Smooth muscle cell (in vitro differentiated cells): ENCODE results near the gene TTF1. TPM values are rescaled to one million over a fixed set of nuclear protein-coding genes. Genes with fewer than 3 reads are reported as not detected.

Experiments
- DNase-seq: peaks from one replicate; lab custom pipeline; 2025; ENCODE audit not compliant: unreplicated experiment; lab: John Stamatoyannopoulos, UW
- H2AFZ ChIP-seq: fragments of 200-600 bp; sonication (generic); 2 replicates; pipeline ENCODE4 v1.6.0; 2016; ENCODE audit warnings: antibody characterized with exemption, low read depth, mild to moderate bottlenecking
- H3F3A ChIP-seq: fragments of 200-600 bp; sonication (generic); 2 replicates; pipeline ENCODE4 v1.6.0; 2017; ENCODE audit warnings: antibody characterized with exemption, low read depth
- H3K27ac ChIP-seq: fragments of 200-600 bp; sonication (generic); 2 replicates; pipeline ENCODE4 v1.5.1; 2016; ENCODE audit warnings: low read depth, mild to moderate bottlenecking
- H3K27me3 ChIP-seq: fragments of 200-600 bp; sonication (generic); 2 replicates; pipeline ENCODE4 v1.6.1; 2016; ENCODE audit warnings: low read depth, mild to moderate bottlenecking
- H3K36me3 ChIP-seq: fragments of 200-600 bp; sonication (generic); 2 replicates; pipeline ENCODE4 v1.5.1; 2016; ENCODE audit warnings: low read depth
- H3K4me1 ChIP-seq: fragments of 200-600 bp; sonication (generic); 2 replicates; pipeline ENCODE4 v1.5.1; 2016; ENCODE audit warnings: low read depth
- H3K4me2 ChIP-seq: fragments of 200-600 bp; sonication (generic); 2 replicates; pipeline ENCODE4 v1.6.0; 2016; ENCODE audit warnings: mild to moderate bottlenecking
- H3K4me3 ChIP-seq: fragments of 200-600 bp; sonication (generic); 2 replicates; pipeline ENCODE4 v1.5.1; 2016; ENCODE audit warnings: mild to moderate bottlenecking
- H3K79me2 ChIP-seq: fragments of 200-600 bp; sonication (generic); 2 replicates; pipeline ENCODE4 v1.6.0; 2016; ENCODE audit warnings: low read depth, mild to moderate bottlenecking
- H3K9ac ChIP-seq: fragments of 200-600 bp; sonication (generic); 2 replicates; pipeline ENCODE4 v1.6.0; 2016; ENCODE audit warnings: low read depth
- H3K9me3 ChIP-seq: fragments of 200-600 bp; sonication (generic); replicated peaks from 2 replicates; pipeline ENCODE4 v1.5.1; 2016; ENCODE audit warnings: low read depth
- H4K20me1 ChIP-seq: fragments of 200-600 bp; sonication (generic); 2 replicates; pipeline ENCODE4 v1.6.0; 2016; ENCODE audit warnings: low read depth
- WGBS: methylation state at CpG from one replicate; pipeline ENCODE4 v1.1.7; 2016; ENCODE audit warnings: low lambda C conversion rate; 5-methylcytosine and 5-hydroxymethylcytosine counted together
- polyA plus RNA-seq: library from polyadenylated mRNA; unstranded; fragments of >200 nt; fragmentation: Nextera tagmentation; extraction: Ambion mirVana; gene quantifications from 2 replicates; pipeline ENCODE4 v1.2.1, GENCODE V29; 2016
- total RNA-seq: library from RNA; depleted of rRNA; stranded (reverse); fragments of >200 nt; gene quantifications from 2 replicates; pipeline ENCODE4 v1.2.3, GENCODE V29; 2014
- TF ChIP-seq, protein P1 (sequence below): fragments of 200-600 bp; sonication (generic); IDR thresholded peaks from 2 replicates; pipeline ENCODE4 v1.5.1; 2017; ENCODE audit warnings: borderline replicate concordance, mild to moderate bottlenecking, antibody characterized with exemption; ENCODE audit not compliant: insufficient read depth, poor library complexity, severe bottlenecking

Gene TTF1
- total and polyA plus RNA-seq, 2 experiments from 2014 or later, result 5.5 to 16.4 TPM

DNA sequence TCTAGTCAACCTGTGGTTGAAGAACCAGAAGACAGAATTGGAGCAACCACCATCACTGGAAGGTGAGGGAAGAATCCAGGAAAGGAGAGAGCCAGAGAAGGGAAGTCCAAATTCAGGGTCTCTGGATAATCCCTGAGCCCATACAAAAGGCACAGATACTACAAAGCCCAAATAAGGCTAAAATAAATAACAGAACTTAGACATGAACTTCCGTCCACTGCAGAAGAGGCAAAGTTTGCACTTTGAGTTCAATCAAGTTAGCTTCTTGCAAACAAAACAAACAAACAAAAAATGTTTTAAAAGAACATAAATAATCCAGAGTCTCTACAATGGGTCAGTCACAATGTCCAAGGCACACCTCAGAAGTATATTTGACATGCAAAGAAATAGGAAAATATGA, 24.4 kb upstream of the TTF1 start:
- 90% methylated on average over 1 of the region's 1 CpG for WGBS
- H3K27me3 ChIP-seq, result peaks cover 17% of the 10 kb centered on the region

DNA sequence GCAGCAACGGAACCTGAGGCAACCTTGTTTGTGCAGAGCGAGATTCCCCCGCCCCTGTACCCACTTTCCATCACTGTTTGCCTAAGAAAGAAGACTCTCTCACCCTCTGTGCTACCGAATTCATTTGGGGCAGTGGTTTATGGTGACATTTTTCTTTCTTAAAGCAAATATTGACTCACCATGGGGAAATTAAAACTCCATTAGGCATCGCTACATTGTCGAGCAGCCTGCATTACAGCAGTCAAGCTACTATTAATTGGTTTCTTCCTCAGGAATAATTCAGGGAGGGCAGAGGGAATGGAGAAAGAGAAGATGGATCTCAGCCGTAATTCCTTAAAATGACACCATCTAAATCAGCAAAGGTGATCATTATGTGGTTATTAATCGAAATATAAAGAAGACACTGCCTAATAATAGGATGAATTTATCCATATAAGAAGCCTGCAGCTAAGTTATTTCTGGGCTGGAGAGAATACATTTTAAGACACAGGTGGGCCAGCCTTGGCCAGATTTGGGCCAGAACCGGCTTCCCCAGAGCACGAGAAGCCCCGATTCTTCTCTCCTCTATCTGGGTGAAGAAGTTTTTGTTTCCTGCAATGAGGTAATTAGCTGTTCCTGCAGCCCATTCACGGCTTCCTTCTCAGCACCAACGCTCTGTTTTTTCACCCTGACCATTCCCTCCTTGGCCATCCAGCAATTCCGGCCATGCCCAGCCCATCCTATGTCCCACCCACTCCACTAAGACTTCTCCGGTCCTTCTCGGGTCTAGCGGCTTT, 20.2 kb upstream of the TTF1 start:
- H4K20me1 ChIP-seq, result no peaks in the 10 kb centered on the region
- H3K27me3 ChIP-seq, result peaks cover 43% of the 10 kb centered on the region
- no peak overlapping the region for H2AFZ ChIP-seq
- H3K4me1 ChIP-seq, result peaks cover 17% of the 10 kb centered on the region
- 87% methylated on average over 17 of the region's 17 CpGs for WGBS
- H3K4me2 ChIP-seq, result no peak overlapping the region
- TF ChIP-seq, protein P1, sequence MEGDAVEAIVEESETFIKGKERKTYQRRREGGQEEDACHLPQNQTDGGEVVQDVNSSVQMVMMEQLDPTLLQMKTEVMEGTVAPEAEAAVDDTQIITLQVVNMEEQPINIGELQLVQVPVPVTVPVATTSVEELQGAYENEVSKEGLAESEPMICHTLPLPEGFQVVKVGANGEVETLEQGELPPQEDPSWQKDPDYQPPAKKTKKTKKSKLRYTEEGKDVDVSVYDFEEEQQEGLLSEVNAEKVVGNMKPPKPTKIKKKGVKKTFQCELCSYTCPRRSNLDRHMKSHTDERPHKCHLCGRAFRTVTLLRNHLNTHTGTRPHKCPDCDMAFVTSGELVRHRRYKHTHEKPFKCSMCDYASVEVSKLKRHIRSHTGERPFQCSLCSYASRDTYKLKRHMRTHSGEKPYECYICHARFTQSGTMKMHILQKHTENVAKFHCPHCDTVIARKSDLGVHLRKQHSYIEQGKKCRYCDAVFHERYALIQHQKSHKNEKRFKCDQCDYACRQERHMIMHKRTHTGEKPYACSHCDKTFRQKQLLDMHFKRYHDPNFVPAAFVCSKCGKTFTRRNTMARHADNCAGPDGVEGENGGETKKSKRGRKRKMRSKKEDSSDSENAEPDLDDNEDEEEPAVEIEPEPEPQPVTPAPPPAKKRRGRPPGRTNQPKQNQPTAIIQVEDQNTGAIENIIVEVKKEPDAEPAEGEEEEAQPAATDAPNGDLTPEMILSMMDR, result no peak
- no peaks in the 10 kb centered on the region for H3K36me3 ChIP-seq
- no peak for DNase-seq
- no peaks in the 10 kb centered on the region for H3F3A ChIP-seq
- no peaks in the 10 kb centered on the region for H3K79me2 ChIP-seq
- H3K27ac ChIP-seq, result no peak overlapping the region
- H3K9ac ChIP-seq, result no peak overlapping the region
- no peaks in the 10 kb centered on the region for H3K9me3 ChIP-seq
- H3K4me3 ChIP-seq, result no peak overlapping the region

More for the DNA sequence above, 24.4 kb upstream of the TTF1 start:
- no peaks in the 10 kb centered on the region for H4K20me1 ChIP-seq
- H3K36me3 ChIP-seq, result no peaks in the 10 kb centered on the region
- no peak overlapping the region for H3K9ac ChIP-seq
- no peaks in the 10 kb centered on the region for H3F3A ChIP-seq
- H3K79me2 ChIP-seq, result no peaks in the 10 kb centered on the region
- H3K9me3 ChIP-seq, result no peaks in the 10 kb centered on the region
- no peak overlapping the region for H2AFZ ChIP-seq
- H3K4me3 ChIP-seq, result no peak overlapping the region
- DNase-seq, result no peak
- TF ChIP-seq, protein P1, result no peak
- H3K4me1 ChIP-seq, result peaks cover 16% of the 10 kb centered on the region
- H3K4me2 ChIP-seq, result no peak overlapping the region
- no peak overlapping the region for H3K27ac ChIP-seq

DNA sequence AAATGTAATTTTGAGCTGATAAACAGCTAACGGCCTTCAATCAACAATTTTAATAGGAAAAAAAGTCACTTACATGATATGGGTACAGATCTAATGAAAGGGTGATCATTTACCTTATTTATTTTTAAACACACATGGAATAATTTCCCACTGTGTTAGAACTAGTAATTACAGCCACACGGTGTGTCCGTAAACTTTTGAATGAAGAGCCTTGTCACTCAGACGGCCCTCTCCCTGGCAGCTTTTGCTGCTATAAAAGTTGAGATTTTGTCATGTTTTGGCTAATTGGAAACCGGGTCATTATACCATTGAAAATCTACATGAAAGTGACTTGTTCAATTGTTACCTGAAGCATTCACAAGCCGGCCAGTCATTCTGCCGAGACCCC, 19.0 kb upstream of the TTF1 start:
- Histone ChIP-seq H3K9ac (no peak overlapping the region), H3K79me2 (no peaks in the 10 kb centered on the region), H2AFZ (no peak overlapping the region), H3K27ac (no peak overlapping the region), H3F3A (no peaks in the 10 kb centered on the region), H3K27me3 (peaks cover 43% of the 10 kb centered on the region), H3K9me3 (no peaks in the 10 kb centered on the region), H3K4me1 (peaks cover 17% of the 10 kb centered on the region), H3K4me2 (no peak overlapping the region), H4K20me1 (no peaks in the 10 kb centered on the region), H3K4me3 (no peak overlapping the region), H3K36me3 (no peaks in the 10 kb centered on the region)
- TF ChIP-seq, protein P1, result no peak
- 64% methylated on average over 7 of the region's 7 CpGs for WGBS
- no peak for DNase-seq
